Activated naive CD8-positive, alpha-beta T cell treated with anti-CD3 and anti-CD28 coated beads, Interleukin-2, amount 50 U/mL, for 16 hours (primary cell): ENCODE data around the gene LHFPL6.

Source experiments
- DNase-seq: peaks from one replicate; pipeline ENCODE4 v3.0.0-alpha.2; 2020; ENCODE audit warnings: low read depth, low spot score

Gene LHFPL6

DNA sequence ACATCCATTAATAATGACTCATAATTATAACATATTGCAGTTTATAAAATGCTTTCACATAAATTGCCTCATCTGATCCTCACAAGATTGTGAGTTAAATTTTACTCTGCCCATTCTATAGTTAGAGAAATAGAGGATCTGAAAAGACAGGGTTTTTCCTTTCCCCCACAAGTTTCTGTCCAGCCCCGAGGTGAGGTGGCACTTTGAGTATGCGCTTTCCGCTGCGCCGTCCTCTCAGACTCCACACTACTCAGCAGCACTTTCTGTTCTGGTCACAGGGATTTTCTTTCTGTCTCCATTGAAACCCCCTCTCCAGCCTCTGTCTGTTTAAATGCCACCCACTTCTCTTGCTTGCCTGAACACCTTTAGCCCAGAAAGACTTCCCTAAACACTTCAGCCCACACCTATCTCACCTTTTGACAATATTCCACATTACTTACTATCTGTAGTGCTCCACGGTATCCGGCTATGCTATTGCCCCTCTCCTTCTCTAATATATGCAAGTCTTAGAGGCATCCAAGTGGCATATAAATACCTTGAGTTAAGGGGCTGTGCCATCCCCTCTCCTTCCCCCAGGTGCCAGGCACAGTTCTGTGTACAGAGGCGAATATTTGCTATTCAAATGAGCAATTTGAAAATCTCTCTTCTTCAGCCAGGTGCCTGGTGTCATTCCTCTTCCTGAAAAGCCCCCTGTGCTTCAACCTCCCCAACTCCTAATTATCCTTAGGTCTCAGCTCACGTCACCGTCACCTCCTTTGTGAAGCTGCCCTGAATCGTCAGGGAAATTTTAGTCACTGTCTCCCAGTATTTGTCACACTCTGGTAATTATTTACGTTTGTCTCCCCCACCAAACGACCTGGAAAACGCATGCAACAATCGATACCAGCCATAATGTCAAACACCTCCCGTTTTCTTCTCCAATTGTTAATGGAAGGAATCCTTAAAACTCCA is 296.1 kb downstream of the LHFPL6 start:
- no peak for DNase-seq

- no peak for DNase-seq
Measured at GRCh38 chr13:39302820-39303219, 300.2 kb downstream of the LHFPL6 start.

GRCh38 chr13:39298951-39299350 is 304.0 kb downstream of the LHFPL6 start:
- DNase-seq, result no peak

DNA sequence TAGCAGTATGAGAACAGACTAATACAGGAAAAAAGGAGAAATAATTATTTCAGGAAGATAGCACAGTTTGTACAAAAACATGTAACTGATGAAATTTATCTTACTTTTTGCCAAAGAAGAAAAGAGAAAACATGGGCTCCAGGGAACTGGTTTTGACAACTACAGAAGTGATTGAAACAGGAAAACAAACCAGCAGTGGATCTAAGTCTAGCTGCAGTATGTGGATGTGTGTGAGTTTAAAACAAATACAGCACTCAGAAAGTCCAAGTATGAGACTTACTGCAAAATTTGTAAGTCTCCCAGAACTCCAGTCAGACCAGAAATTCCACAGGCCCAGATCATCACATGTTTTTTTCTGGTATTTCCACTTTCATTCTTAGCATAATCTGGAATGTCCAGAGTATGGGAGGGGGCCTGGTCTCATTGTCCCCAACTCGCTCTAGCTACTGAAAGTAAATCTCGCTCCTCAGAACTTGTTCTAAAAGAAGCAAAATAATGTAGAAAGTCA is 305.3 kb downstream of the LHFPL6 start:
- no peak for DNase-seq

- no peak for DNase-seq
Measured at GRCh38 chr13:39297023-39297422, 306.0 kb downstream of the LHFPL6 start.

DNA sequence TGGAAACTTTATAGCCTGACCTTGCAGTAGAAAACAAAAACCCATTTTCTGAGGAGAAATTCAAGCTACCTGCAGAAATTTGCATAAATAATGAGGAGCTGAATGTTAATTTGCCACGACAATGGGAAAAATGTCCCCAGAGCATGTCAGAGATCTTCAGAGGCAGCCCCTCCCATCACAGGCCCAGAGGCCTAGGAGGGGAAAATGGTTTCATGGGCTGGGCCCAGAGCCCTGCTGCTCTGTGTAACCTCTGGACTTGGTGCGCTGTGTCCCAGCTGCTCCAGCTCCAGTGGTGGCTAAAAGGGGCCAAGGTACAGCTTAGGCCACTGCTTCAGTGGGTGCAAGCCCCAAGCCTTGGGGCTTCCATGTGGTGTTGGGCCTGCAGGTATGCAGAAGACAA is 306.8 kb downstream of the LHFPL6 start:
- DNase-seq, result no peak
